GM12864 (cell line): ENCODE measurements around the gene BTRC.

Experiments
- DNase-seq: peaks from one replicate; pipeline ENCODE4 v3.0.0-alpha.2; 2011; ENCODE audit warnings: low read depth
- H3K4me3 ChIP-seq: 2 replicates; pipeline ENCODE4 v1.5.1; 2011; ENCODE audit warnings: mild to moderate bottlenecking, low read depth, low read length, control low read depth
- TF ChIP-seq, protein P1 (sequence below): IDR thresholded peaks from 2 replicates; pipeline ENCODE4 v1.5.1; 2011; ENCODE audit warnings: low read depth, mild to moderate bottlenecking, moderate library complexity, low read length, control low read depth, inconsistent platforms; ENCODE audit errors: missing control alignments

Gene BTRC

GRCh38 chr10:101389986-101390531, 36.1 kb downstream of the BTRC start:
- TF ChIP-seq, protein P1, sequence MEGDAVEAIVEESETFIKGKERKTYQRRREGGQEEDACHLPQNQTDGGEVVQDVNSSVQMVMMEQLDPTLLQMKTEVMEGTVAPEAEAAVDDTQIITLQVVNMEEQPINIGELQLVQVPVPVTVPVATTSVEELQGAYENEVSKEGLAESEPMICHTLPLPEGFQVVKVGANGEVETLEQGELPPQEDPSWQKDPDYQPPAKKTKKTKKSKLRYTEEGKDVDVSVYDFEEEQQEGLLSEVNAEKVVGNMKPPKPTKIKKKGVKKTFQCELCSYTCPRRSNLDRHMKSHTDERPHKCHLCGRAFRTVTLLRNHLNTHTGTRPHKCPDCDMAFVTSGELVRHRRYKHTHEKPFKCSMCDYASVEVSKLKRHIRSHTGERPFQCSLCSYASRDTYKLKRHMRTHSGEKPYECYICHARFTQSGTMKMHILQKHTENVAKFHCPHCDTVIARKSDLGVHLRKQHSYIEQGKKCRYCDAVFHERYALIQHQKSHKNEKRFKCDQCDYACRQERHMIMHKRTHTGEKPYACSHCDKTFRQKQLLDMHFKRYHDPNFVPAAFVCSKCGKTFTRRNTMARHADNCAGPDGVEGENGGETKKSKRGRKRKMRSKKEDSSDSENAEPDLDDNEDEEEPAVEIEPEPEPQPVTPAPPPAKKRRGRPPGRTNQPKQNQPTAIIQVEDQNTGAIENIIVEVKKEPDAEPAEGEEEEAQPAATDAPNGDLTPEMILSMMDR: no peak
- no peak for DNase-seq
- H3K4me3 ChIP-seq: no peak overlapping the region

DNA sequence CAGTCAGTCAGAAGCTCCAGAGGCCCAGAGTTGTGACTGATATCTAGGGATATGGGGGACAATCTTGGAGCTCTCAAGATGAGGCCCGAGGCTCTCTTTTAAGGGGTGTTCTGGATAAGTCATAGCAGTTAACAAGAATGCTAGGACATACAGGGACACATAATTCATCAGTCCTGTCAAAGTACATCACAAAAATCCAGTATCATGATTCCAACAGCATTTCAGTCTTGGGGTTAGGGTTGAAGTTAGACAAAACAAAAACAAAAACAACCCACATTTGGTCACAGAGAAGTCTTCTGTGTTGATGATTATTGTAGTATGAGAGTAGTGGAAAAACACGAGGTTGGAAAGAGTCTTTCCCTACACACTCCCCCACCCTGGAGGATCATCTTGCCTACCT, 39.4 kb downstream of the BTRC start:
- TF ChIP-seq, protein P1: no peak
- H3K4me3 ChIP-seq: no peak overlapping the region
- no peak for DNase-seq

- DNase-seq: no peak
- no peak overlapping the region for H3K4me3 ChIP-seq
- TF ChIP-seq, protein P1: no peak
These were observed 40.7 kb downstream of the BTRC start for GRCh38 chr10:101394524-101395133.

DNA sequence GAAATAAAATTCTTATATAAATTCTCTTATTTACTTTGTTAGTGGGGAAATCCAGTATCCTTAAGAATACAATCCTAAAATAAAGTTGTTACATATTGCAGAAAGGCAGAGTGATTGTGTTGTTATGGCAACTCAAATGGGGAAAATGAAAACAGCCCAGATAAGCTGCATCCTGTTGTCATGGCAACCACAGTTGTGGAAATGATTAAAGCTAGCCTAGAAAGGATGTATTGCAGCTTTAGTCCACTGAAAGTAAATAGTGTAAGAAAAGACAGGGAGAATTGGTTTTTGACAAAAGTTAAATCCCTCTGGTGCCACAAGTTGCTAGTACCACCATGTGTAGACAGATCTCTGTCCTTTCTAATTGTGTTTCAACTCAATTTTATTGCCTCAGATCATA, 43.2 kb downstream of the BTRC start:
- TF ChIP-seq, protein P1: no peak
- H3K4me3 ChIP-seq: no peak overlapping the region
- no peak for DNase-seq

DNA sequence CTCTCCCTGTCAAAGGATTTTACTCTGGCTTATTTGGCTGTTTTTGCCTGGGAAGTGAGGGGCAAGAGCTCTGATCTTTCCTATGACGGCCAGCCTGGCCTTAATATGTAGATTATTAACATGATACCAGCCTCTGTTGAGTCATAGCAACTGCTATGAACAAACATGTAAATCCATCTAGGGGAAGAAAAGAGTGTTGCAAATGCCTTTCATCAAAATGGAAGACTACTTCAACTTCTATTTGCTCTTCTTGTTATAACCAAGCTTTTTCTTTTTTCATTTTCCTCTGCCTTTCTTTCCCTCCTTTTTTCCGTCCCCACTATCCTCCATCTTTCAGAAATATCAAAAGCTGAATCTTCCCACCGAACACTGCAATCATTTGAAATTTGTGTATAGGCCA, 46.6 kb downstream of the BTRC start:
- TF ChIP-seq, protein P1: no peak
- no peak overlapping the region for H3K4me3 ChIP-seq
- DNase-seq: no peak

DNA sequence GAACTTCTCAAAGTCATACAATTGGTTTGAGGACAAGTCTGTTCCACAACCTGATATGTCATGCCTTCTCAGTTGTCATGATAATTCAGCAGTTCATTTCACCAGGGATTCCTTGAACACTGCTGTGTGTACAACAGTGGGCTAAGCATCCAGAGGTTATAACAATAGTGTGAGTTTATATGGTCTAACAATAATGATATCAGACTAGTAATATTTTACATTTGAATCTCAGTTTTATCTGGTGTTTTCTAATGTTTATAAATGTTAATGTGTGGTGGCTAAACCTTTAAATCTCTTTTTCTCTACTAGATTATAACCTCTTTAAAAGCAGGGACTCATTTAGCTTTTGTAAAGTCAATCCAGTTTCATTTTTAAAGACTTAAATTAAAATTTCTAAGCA, 48.7 kb downstream of the BTRC start:
- TF ChIP-seq, protein P1: no peak
- DNase-seq: no peak
- no peak overlapping the region for H3K4me3 ChIP-seq

DNA sequence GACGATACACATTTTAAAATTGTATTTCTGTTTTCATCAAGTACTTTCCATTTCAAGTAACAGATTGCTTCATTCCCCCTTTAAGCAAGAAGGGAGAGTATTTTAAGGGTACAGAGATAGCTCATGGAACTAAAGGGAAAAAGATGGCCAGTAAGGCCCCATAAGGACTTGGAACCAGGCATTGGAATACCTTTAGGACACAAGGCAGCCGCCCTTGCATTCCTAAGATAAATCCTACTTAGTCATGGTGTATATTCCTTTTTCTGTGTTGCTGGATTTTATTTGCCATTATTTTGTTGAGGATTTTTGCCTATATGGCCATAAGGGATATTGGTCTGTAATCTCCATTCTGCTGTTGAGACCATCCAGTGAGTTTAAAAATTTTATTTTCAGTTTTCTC, 49.2 kb downstream of the BTRC start:
- H3K4me3 ChIP-seq: no peak overlapping the region
- TF ChIP-seq, protein P1: no peak
- no peak for DNase-seq
